ENCODE results near the gene RPL23.
A peak's percentile ranks its signal among the peaks of the same experiment; 100 is the strongest.

Gene RPL23

GRCh38 chr17:38815576-38816193 is 37.8 kb downstream of the RPL23 start:
- FAIRE-seq (no peak), DNase-seq (ENCODE audit: insufficient read length, low spot score) (no peak)
- TF ChIP-seq POLR2A (IDR thresholded peaks at IDR 0.05; ENCODE audit: low read depth, low read length) = no peak

- FAIRE-seq = no peak
- no peak for TF ChIP-seq POLR2A (IDR thresholded peaks at IDR 0.05; ENCODE audit: low read depth, low read length)
Observed at GRCh38 chr17:38809828-38810227, 43.7 kb downstream of the RPL23 start.

GRCh38 chr17:38800237-38800760 is 53.2 kb downstream of the RPL23 start:
- DNase-seq (ENCODE audit: insufficient read length, low spot score) (no peak), FAIRE-seq (no peak)
- TF ChIP-seq POLR2A (IDR thresholded peaks at IDR 0.05; ENCODE audit: low read depth, low read length) = no peak

More at GRCh38 chr17:38809828-38810227, 43.7 kb downstream of the RPL23 start:
- no peak for DNase-seq (ENCODE audit: insufficient read length, low spot score)

GRCh38 chr17:38799501-38800236 is 53.9 kb downstream of the RPL23 start, which contains the start of gene PIP4K2B:
Gene PIP4K2B, minus strand, starts transcription at chr17:38799556. Its CDS starts 132 bp downstream, at chr17:38799424.
- peak; percentile 57; the same call in 1 of the 2 replicates for TF ChIP-seq POLR2A (IDR thresholded peaks at IDR 0.05; ENCODE audit: low read depth, low read length)
- DNase-seq (ENCODE audit: insufficient read length, low spot score) (peak; percentile 96), FAIRE-seq (no peak)

GRCh38 chr17:38798614-38799500 is 54.7 kb downstream of the RPL23 start:
- peak; percentile 44 for TF ChIP-seq POLR2A (IDR thresholded peaks at IDR 0.05; ENCODE audit: low read depth, low read length)
- DNase-seq (ENCODE audit: insufficient read length, low spot score) (peak; percentile 42), FAIRE-seq (no peak)
